ENCODE data around the gene YWHAB. TPM values are rescaled to one million over a fixed set of nuclear protein-coding genes. Genes with fewer than 3 reads are reported as not detected.
A peak's percentile ranks its signal among the peaks of the same experiment; 100 is the strongest.

The YWHAB gene
- total and polyA plus RNA-seq, 10 of the 15 experiments (the other 5 are each of a cell fraction or from before 2014, with no cell fraction given) = 63.5 to 323 (median 144) TPM

DNA sequence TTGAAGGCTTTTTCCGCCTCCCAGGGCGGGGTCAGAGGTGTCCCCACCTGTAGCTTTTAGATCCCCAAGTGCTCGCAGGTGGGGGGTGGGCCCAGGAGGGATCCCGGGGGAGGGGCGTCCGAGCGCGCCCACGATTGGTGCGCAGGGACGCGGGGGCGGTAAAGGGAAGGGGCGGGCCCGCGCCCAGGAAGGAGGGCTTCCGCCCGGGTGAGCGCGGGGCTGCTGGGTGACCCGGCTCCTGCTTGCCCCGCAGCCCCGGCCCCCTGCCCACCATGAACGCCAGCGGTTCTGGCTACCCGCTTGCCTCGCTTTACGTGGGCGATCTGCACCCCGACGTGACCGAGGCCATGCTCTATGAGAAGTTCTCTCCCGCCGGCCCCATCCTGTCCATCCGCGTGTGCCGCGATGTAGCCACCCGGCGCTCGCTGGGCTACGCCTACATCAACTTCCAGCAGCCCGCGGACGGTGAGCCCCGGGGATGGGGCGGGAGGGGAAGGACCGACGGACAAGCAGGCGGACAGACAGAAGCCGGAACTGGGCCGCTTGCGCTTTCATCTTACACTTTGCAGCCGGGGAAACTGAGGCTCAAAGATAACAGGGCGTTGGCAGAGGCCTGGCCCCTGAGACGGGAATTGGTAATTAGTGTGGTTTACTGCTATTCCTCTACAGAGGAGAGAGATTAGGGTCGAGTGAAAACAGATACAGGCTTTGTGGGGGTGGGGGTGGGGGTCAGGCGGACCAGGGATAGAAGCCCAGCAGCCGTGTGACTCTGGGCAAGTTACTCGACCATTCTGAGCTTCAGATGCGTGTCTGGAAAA, 24.6 kb downstream of the YWHAB start, which contains the start of gene PABPC1L (continued):
- TF ChIP-seq, protein P1, sequence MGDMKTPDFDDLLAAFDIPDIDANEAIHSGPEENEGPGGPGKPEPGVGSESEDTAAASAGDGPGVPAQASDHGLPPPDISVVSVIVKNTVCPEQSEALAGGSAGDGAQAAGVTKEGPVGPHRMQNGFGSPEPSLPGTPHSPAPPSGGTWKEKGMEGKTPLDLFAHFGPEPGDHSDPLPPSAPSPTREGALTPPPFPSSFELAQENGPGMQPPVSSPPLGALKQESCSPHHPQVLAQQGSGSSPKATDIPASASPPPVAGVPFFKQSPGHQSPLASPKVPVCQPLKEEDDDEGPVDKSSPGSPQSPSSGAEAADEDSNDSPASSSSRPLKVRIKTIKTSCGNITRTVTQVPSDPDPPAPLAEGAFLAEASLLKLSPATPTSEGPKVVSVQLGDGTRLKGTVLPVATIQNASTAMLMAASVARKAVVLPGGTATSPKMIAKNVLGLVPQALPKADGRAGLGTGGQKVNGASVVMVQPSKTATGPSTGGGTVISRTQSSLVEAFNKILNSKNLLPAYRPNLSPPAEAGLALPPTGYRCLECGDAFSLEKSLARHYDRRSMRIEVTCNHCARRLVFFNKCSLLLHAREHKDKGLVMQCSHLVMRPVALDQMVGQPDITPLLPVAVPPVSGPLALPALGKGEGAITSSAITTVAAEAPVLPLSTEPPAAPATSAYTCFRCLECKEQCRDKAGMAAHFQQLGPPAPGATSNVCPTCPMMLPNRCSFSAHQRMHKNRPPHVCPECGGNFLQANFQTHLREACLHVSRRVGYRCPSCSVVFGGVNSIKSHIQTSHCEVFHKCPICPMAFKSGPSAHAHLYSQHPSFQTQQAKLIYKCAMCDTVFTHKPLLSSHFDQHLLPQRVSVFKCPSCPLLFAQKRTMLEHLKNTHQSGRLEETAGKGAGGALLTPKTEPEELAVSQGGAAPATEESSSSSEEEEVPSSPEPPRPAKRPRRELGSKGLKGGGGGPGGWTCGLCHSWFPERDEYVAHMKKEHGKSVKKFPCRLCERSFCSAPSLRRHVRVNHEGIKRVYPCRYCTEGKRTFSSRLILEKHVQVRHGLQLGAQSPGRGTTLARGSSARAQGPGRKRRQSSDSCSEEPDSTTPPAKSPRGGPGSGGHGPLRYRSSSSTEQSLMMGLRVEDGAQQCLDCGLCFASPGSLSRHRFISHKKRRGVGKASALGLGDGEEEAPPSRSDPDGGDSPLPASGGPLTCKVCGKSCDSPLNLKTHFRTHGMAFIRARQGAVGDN (IDR thresholded peaks at IDR 0.05) = peak; percentile 62
- no peak; the same call in 2 of the 3 replicates for TF ChIP-seq POU2F2 (IDR thresholded peaks at IDR 0.05; ENCODE audit: borderline replicate concordance, low read depth, low read length)
- no peak for TF ChIP-seq RCOR1 (conservative IDR thresholded peaks at IDR 0.05; ENCODE audit: low read depth, low read length)
- no peak for TF ChIP-seq FOS (IDR thresholded peaks at IDR 0.05; ENCODE audit: borderline replicate concordance, extremely low read depth, insufficient read length)
- TF ChIP-seq BACH1 (IDR thresholded peaks at IDR 0.05; ENCODE audit: borderline replicate concordance) = peak; percentile 77
- no peak for TF ChIP-seq JUND (IDR thresholded peaks at IDR 0.05; ENCODE audit: low read depth, low read length)
